DOHH2 (cell line): ENCODE results near the gene LATS2.

Experiments used
- H3F3A ChIP-seq: fragments of 200-600 bp; sonication (generic), shearing (Covaris generic); 2 replicates; pipeline ENCODE4 v1.6.0; 2016; ENCODE audit warnings: antibody characterized with exemption, mild to moderate bottlenecking; ENCODE audit not compliant: control insufficient read depth, insufficient read depth
- H3K27ac ChIP-seq: fragments of 200-600 bp; sonication (generic); 2 replicates; pipeline ENCODE4 v1.5.1; 2014; ENCODE audit warnings: low read depth, mild to moderate bottlenecking, low read length, moderate library complexity
- H3K27me3 ChIP-seq: fragments of 200-600 bp; sonication (generic); 2 replicates; pipeline ENCODE4 v1.6.1; 2014; ENCODE audit warnings: mild to moderate bottlenecking, low read length, mixed read lengths; ENCODE audit not compliant: control insufficient read depth
- H3K36me3 ChIP-seq: fragments of 200-600 bp; sonication (generic); 2 replicates; pipeline ENCODE4 v1.6.1; 2014; ENCODE audit warnings: mild to moderate bottlenecking, low read length, moderate library complexity, mixed read lengths; ENCODE audit not compliant: control insufficient read depth
- H3K4me1 ChIP-seq: fragments of 200-600 bp; sonication (generic); 2 replicates; pipeline ENCODE4 v1.6.1; 2014; ENCODE audit warnings: mild to moderate bottlenecking, low read length, mixed read lengths; ENCODE audit not compliant: control insufficient read depth
- H3K4me2 ChIP-seq: fragments of 200-600 bp; sonication (generic); 2 replicates; pipeline ENCODE4 v1.6.0; 2014; ENCODE audit warnings: mild to moderate bottlenecking, low read length, moderate library complexity
- H3K4me3 ChIP-seq: fragments of 200-600 bp; sonication (generic); 2 replicates; pipeline ENCODE4 v1.5.1; 2014; ENCODE audit warnings: mild to moderate bottlenecking, low read length, mixed read lengths
- H3K79me2 ChIP-seq: fragments of 200-600 bp; sonication (generic); 2 replicates; pipeline ENCODE4 v1.6.1; 2014; ENCODE audit warnings: mild to moderate bottlenecking, low read length, mixed read lengths; ENCODE audit not compliant: control insufficient read depth
- H3K9me2 ChIP-seq: fragments of 200-600 bp; sonication (generic); replicated peaks from 2 replicates; pipeline ENCODE4 v1.6.1; 2014; ENCODE audit warnings: mild to moderate bottlenecking, low read length, mixed read lengths; ENCODE audit not compliant: control insufficient read depth
- H3K9me3 ChIP-seq: fragments of 200-600 bp; sonication (generic); 2 replicates; pipeline ENCODE4 v1.6.1; 2014; ENCODE audit warnings: antibody characterized with exemption, low read length, mixed read lengths; ENCODE audit not compliant: control insufficient read depth, insufficient read depth
- H4K20me1 ChIP-seq: fragments of 200-600 bp; sonication (generic); 2 replicates; pipeline ENCODE4 v1.6.0; 2014; ENCODE audit warnings: low read depth, mild to moderate bottlenecking, antibody characterized with exemption, low read length, moderate library complexity; ENCODE audit not compliant: control insufficient read depth, insufficient read depth
- CTCF ChIP-seq: fragments of 200-600 bp; sonication (generic); IDR thresholded peaks from one replicate; pipeline ENCODE4 v1.5.1; 2014; ENCODE audit warnings: antibody characterized with exemption, mild to moderate bottlenecking, low read depth, low read length; ENCODE audit not compliant: poor library complexity, severe bottlenecking
- EZH2phosphoT487 ChIP-seq: fragments of 200-600 bp; sonication (generic); IDR thresholded peaks from 2 replicates; pipeline ENCODE4 v1.6.1; 2017; ENCODE audit warnings: borderline replicate concordance, mild to moderate bottlenecking, antibody characterized with exemption, low read length, moderate library complexity, mixed read lengths

Gene LATS2

DNA sequence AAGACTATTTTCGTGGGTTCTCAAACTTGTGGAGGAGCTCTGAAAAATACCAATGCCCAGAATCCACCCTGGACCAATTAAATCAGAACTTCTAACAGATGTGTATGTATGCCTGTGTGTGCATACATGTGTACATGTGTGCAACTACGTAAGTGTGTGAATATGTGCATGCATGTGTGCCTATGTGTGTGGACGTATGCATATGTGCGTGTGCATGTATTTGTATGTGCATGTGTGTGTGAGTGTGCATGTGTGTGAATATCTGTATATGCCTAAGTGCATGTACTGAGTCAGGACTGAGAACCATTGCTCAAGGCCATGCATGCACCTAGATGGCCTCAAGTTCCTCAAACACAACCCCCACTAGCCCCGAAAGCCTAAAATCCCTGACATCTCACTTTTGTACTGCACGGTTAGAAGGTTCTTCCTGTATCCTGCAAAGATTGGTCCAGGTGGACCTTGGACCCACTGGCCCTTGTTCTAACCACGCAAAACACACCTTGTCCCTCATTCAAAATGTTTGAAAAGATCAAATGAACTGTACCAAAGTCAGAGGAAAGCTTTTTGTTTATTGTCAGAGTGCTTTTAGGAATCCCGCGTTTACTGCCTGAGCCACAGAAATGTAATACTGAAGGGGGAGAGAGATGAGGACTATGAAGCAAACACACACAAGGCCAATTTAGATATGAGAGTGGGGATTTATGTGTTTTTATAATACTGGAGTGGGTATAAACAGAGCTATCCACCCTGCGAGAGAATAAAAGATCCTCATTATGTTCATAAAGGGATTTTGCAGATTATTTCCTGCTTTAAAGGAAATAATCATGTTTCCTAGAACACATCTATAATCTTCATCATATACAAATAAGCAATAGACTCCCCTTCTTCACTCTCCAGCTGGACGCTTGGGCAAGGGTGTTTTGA, 39.1 kb downstream of the LATS2 start:
- H3K4me1 ChIP-seq, result no peaks in the 10 kb centered on the region
- H3K9me2 ChIP-seq, result no peaks in the 10 kb centered on the region
- H3K79me2 ChIP-seq, result no peaks in the 10 kb centered on the region
- no peak for TF ChIP-seq EZH2phosphoT487
- no peak for TF ChIP-seq CTCF
- no peaks in the 10 kb centered on the region for H3K9me3 ChIP-seq
- H4K20me1 ChIP-seq, result no peaks in the 10 kb centered on the region
- no peaks in the 10 kb centered on the region for H3K27me3 ChIP-seq
- H3K4me3 ChIP-seq, result no peak overlapping the region
- H3K4me2 ChIP-seq, result no peak overlapping the region
- no peaks in the 10 kb centered on the region for H3F3A ChIP-seq
- no peaks in the 10 kb centered on the region for H3K36me3 ChIP-seq
- no peak overlapping the region for H3K27ac ChIP-seq

- Histone ChIP-seq H3K4me3 (no peak overlapping the region), H4K20me1 (no peaks in the 10 kb centered on the region), H3K36me3 (no peaks in the 10 kb centered on the region), H3K27me3 (no peaks in the 10 kb centered on the region), H3K79me2 (no peaks in the 10 kb centered on the region), H3K27ac (no peak overlapping the region), H3K9me3 (no peaks in the 10 kb centered on the region), H3K4me1 (no peaks in the 10 kb centered on the region), H3F3A (no peaks in the 10 kb centered on the region), H3K9me2 (no peaks in the 10 kb centered on the region), H3K4me2 (no peak overlapping the region)
- no peak for TF ChIP-seq CTCF
- TF ChIP-seq EZH2phosphoT487, result no peak
These were observed 40.8 kb downstream of the LATS2 start for GRCh38 chr13:21020581-21020980.

DNA sequence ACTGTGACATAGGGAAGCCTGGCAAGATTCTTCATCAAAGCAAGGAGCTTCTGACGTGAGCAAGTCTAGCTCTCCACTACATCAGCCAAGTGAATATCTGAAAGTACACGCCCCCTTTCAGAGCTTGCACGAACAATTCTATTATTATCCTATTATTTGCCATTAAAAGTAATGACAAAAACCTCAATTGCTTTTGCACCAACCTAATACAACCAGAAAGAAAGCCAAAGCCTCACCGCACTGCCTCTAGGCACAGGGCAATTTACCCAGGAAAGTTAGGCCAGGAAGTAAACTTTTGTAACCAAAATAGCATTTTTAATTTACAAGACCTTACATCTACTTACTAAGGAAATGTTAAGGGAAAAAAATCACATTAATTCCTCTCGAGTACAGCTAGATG, 41.2 kb downstream of the LATS2 start:
- H3K9me2 ChIP-seq, result no peaks in the 10 kb centered on the region
- no peaks in the 10 kb centered on the region for H3K79me2 ChIP-seq
- no peaks in the 10 kb centered on the region for H3K4me1 ChIP-seq

More for the DNA sequence above, 41.2 kb downstream of the LATS2 start:
- no peaks in the 10 kb centered on the region for H3K36me3 ChIP-seq
- no peak for TF ChIP-seq CTCF
- H3K4me2 ChIP-seq, result no peak overlapping the region
- H3F3A ChIP-seq, result no peaks in the 10 kb centered on the region
- H3K9me3 ChIP-seq, result no peaks in the 10 kb centered on the region
- H3K27me3 ChIP-seq, result no peaks in the 10 kb centered on the region
- no peak overlapping the region for H3K4me3 ChIP-seq
- no peak overlapping the region for H3K27ac ChIP-seq
- H4K20me1 ChIP-seq, result no peaks in the 10 kb centered on the region
